OCI-LY7 (cell line): ENCODE results near the gene FNIP1. TPM values are rescaled to one million over a fixed set of nuclear protein-coding genes. Genes with fewer than 3 reads are reported as not detected.

Source experiments
- BruUV-seq: library from RNA; stranded (reverse); fragments of 400-500 nt; replicated peaks from 2 replicates; lab custom pipeline; 2021; lab: Mats Ljungman, UMichigan
- CTCF ChIA-PET: fragments of 300-600 bp; sonication (Branson Sonifier 250); formaldehyde crosslinking; loops from one replicate; lab custom pipeline; 2022; ENCODE audit warnings: antibody characterized with exemption; ENCODE audit not compliant: unreplicated experiment; lab: Charles Lee
- POLR2A ChIA-PET: fragments of 300-600 bp; sonication (Branson Sonifier 250); formaldehyde crosslinking; loops from one replicate; lab custom pipeline; 2022; ENCODE audit warnings: antibody characterized with exemption; lab: Charles Lee
- DNase-seq: peaks from one replicate; pipeline ENCODE4 v3.0.0-alpha.2; 2015; ENCODE audit warnings: low spot score
- H2AFZ ChIP-seq: fragments of 200-600 bp; sonication (generic), shearing (Covaris generic); 2 replicates; pipeline ENCODE4 v1.6.1; 2014; ENCODE audit warnings: mild to moderate bottlenecking, antibody characterized with exemption, low read length, moderate library complexity
- H3K27ac ChIP-seq: fragments of 200-600 bp; sonication (generic); 2 replicates; pipeline ENCODE4 v1.5.1; 2014; ENCODE audit warnings: mixed run types, low read depth, mild to moderate bottlenecking, moderate library complexity, low read length, inconsistent platforms; ENCODE audit not compliant: poor library complexity, severe bottlenecking
- H3K36me3 ChIP-seq: fragments of 200-600 bp; sonication (generic); 2 replicates; pipeline ENCODE4 v1.6.1; 2014; ENCODE audit warnings: mild to moderate bottlenecking, antibody characterized with exemption, low read length, moderate library complexity, mixed read lengths; ENCODE audit not compliant: insufficient read depth
- H3K4me1 ChIP-seq: fragments of 200-600 bp; sonication (generic); 2 replicates; pipeline ENCODE4 v1.5.1; 2014; ENCODE audit warnings: mild to moderate bottlenecking, low read length; ENCODE audit not compliant: insufficient read depth, poor library complexity, severe bottlenecking
- H3K4me2 ChIP-seq: fragments of 200-600 bp; sonication (generic); 2 replicates; pipeline ENCODE4 v1.6.1; 2014; ENCODE audit warnings: mild to moderate bottlenecking, low read length
- H3K4me3 ChIP-seq: fragments of 200-600 bp; sonication (generic); 2 replicates; pipeline ENCODE4 v1.5.1; 2014; ENCODE audit warnings: mild to moderate bottlenecking, low read depth, low read length; ENCODE audit not compliant: poor library complexity, severe bottlenecking
- H3K79me2 ChIP-seq: fragments of 200-600 bp; sonication (generic); 2 replicates; pipeline ENCODE4 v1.6.1; 2016; ENCODE audit warnings: low read depth, mild to moderate bottlenecking, low read length, moderate library complexity, mixed read lengths; ENCODE audit not compliant: insufficient read depth
- H3K9me2 ChIP-seq: fragments of 200-600 bp; sonication (generic); 2 replicates; pipeline ENCODE4 v1.6.1; 2016; ENCODE audit warnings: mild to moderate bottlenecking, low read length, mixed read lengths; ENCODE audit not compliant: insufficient read depth
- H3K9me3 ChIP-seq: fragments of 200-600 bp; sonication (generic); 2 replicates; pipeline ENCODE4 v1.6.1; 2014; ENCODE audit warnings: mild to moderate bottlenecking, mixed run types, low read length, mixed read lengths
- H4K20me1 ChIP-seq: fragments of 200-600 bp; sonication (generic); 2 replicates; pipeline ENCODE4 v1.6.1; 2014; ENCODE audit warnings: mild to moderate bottlenecking, antibody characterized with exemption, low read length, moderate library complexity, mixed read lengths; ENCODE audit not compliant: insufficient read depth
- EZH2phosphoT487 ChIP-seq: fragments of 200-600 bp; sonication (generic); IDR thresholded peaks from 2 replicates; pipeline ENCODE4 v1.6.1; 2018; ENCODE audit warnings: low read depth, borderline replicate concordance, mild to moderate bottlenecking, mixed run types, antibody characterized with exemption, low read length, moderate library complexity, mixed read lengths
- intact Hi-C: fragments of 100-400 bp; cut with micrococcal nuclease; formaldehyde crosslinking; loops from one replicate; pipeline ENCODE4 v1.10.0; 2022; ENCODE audit not compliant: unreplicated experiment
- total RNA-seq, 2 experiments: library from RNA; depleted of rRNA in 1 of 2; stranded (reverse); fragments of >200 nt in 1 of 2; shearing (Covaris generic) in 1 of 2; gene quantifications; 2 replicates each; pipeline ENCODE4 v1.2.3, GENCODE V29; 2014 to 2022
- TF ChIP-seq, protein P1 (sequence below): fragments of 200-600 bp; sonication (generic); conservative IDR thresholded peaks from 2 replicates; pipeline ENCODE4 v1.5.1; 2014; ENCODE audit warnings: mild to moderate bottlenecking, antibody characterized with exemption, low read length, moderate library complexity, mixed read lengths

FNIP1 gene
- total RNA-seq, 2 experiments from 2014 or later, result 19.4 to 20.6 TPM

DNA sequence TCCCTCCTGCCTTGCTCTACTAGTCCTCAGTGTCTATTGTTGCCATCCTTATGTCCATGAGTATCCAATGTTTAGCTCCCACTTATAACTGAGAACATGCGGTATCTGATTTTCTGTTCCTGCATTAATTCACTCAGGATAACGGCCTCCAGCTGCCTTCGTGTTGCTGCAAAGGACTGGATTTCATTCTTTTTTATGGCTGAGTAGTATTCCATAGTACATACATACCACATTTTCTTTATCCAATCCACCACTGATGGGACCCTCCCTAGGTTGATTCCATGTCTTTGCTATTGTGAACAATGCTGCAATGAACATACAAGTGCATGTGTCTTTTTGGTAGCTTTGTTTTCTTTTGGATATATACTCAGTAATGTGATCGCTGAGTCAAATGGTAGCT lies 50.4 kb downstream of the FNIP1 start:
- no peaks in the 10 kb centered on the region for H4K20me1 ChIP-seq
- H3K4me3 ChIP-seq, result no peak overlapping the region
- TF ChIP-seq, protein P1, sequence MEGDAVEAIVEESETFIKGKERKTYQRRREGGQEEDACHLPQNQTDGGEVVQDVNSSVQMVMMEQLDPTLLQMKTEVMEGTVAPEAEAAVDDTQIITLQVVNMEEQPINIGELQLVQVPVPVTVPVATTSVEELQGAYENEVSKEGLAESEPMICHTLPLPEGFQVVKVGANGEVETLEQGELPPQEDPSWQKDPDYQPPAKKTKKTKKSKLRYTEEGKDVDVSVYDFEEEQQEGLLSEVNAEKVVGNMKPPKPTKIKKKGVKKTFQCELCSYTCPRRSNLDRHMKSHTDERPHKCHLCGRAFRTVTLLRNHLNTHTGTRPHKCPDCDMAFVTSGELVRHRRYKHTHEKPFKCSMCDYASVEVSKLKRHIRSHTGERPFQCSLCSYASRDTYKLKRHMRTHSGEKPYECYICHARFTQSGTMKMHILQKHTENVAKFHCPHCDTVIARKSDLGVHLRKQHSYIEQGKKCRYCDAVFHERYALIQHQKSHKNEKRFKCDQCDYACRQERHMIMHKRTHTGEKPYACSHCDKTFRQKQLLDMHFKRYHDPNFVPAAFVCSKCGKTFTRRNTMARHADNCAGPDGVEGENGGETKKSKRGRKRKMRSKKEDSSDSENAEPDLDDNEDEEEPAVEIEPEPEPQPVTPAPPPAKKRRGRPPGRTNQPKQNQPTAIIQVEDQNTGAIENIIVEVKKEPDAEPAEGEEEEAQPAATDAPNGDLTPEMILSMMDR, result no peak
- no peak for TF ChIP-seq EZH2phosphoT487
- intact Hi-C loops, result no loop called here
- H3K9me3 ChIP-seq, result no peaks in the 10 kb centered on the region
- peaks cover 6% of the 10 kb centered on the region; the same call in 1 of the 2 replicates for H3K79me2 ChIP-seq
- no peak overlapping the region for H2AFZ ChIP-seq
- H3K9me2 ChIP-seq, result no peaks in the 10 kb centered on the region
- no TSS peak for BruUV-seq
- ChIA-PET POLR2A (interaction anchor here (0.6 to 0.9 kb wide), 3 partner anchors 51 to 141 kb away, joined by 3 read pairs; partner anchors contain the start of gene FNIP1), CTCF (no interaction called here)
- no peak for DNase-seq
- peaks cover 19% of the 10 kb centered on the region for H3K36me3 ChIP-seq
- H3K4me2 ChIP-seq, result no peak overlapping the region
- H3K4me1 ChIP-seq, result no peaks in the 10 kb centered on the region
- no peak overlapping the region for H3K27ac ChIP-seq

DNA sequence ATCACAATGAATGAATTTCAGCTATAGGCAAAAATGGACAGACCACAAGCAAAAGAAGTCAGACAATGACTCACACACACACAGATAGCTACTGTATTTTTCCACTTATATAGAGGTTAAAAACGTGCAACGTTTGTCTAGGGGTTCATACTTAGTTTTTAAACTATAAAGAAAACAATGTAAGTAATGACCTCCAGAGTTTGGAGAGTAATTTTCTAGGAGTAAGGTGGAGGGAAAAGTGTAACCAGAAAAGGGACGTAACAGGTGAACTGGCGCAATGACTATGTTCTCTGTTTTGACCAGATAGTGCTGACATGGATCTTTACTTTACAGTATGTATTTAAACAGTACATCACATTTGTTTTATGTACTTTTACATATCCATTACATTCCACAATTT lies 51.1 kb downstream of the FNIP1 start:
- Histone ChIP-seq H4K20me1 (no peaks in the 10 kb centered on the region), H3K4me2 (no peak overlapping the region), H3K9me2 (no peaks in the 10 kb centered on the region), H3K27ac (no peak overlapping the region), H3K4me3 (no peak overlapping the region), H3K79me2 (no peaks in the 10 kb centered on the region), H3K9me3 (no peaks in the 10 kb centered on the region), H2AFZ (no peak overlapping the region), H3K36me3 (peaks cover 21% of the 10 kb centered on the region), H3K4me1 (no peaks in the 10 kb centered on the region)
- intact Hi-C loops, result no loop called here
- no TSS peak for BruUV-seq
- CTCF ChIA-PET, result no interaction called here
- no peak for DNase-seq
- no peak for TF ChIP-seq EZH2phosphoT487
- TF ChIP-seq, protein P1, result no peak
- POLR2A ChIA-PET, result interaction anchor here (0.6 kb wide), 1 partner anchor 140 kb away, joined by 3 read pairs; no protein-coding TSS in a partner anchor

DNA sequence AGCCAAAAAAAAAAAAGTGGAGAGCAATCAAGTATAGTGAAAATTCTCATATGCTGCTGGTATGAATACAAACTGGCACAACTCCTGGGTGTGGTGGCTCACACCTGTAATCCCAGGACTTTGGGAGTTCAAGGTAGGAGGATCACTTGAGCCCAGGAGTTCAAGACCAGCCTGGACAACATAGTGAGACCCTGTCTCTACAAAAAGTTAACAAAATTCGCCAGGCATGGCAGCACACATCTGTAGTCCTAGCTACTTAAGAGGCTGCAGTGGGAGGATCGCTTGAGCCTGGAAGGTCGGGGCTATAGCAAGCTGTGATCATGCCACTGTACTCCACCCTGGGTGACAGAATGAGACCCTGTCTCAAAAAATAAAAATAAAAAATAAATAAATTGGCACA lies 51.7 kb downstream of the FNIP1 start:
- no peak for DNase-seq
- no peak overlapping the region for H2AFZ ChIP-seq
- no TSS peak for BruUV-seq
- H3K9me2 ChIP-seq, result no peaks in the 10 kb centered on the region
- no peak overlapping the region for H3K27ac ChIP-seq
- H3K4me1 ChIP-seq, result no peaks in the 10 kb centered on the region
- H3K79me2 ChIP-seq, result no peaks in the 10 kb centered on the region
- no peak for TF ChIP-seq EZH2phosphoT487
- TF ChIP-seq, protein P1, result no peak
- no peaks in the 10 kb centered on the region for H3K9me3 ChIP-seq
- POLR2A ChIA-PET, result no interaction called here
- no peak overlapping the region for H3K4me2 ChIP-seq
- CTCF ChIA-PET, result no interaction called here
- no peaks in the 10 kb centered on the region for H4K20me1 ChIP-seq
- intact Hi-C loops, result no loop called here
- no peak overlapping the region for H3K4me3 ChIP-seq
- H3K36me3 ChIP-seq, result peaks cover 27% of the 10 kb centered on the region
